Neural progenitor cell (in vitro differentiated cells): ENCODE measurements around the gene MORN1.

ENCODE experiments used
- CTCF ChIP-seq: fragments of 200-600 bp; sonication (generic); IDR thresholded peaks from 2 replicates; pipeline ENCODE4 v1.5.1; 2017; ENCODE audit warnings: antibody characterized with exemption, mild to moderate bottlenecking
- EZH2 ChIP-seq: fragments of 200-600 bp; sonication (generic); IDR thresholded peaks from 2 replicates; pipeline ENCODE4 v1.6.1; 2017; ENCODE audit warnings: antibody characterized with exemption, mild to moderate bottlenecking, moderate library complexity
- EZH2phosphoT487 ChIP-seq: fragments of 200-600 bp; sonication (generic); IDR thresholded peaks from 2 replicates; pipeline ENCODE4 v1.6.1; 2017; ENCODE audit warnings: antibody characterized with exemption

GRCh38 chr1:2412395-2412772 lies 21.0 kb upstream of the MORN1 start, which contains the start of gene PEX10:
- TF ChIP-seq CTCF (no peak), EZH2 (no peak), EZH2phosphoT487 (no peak)
